GM12891 (cell line): ENCODE measurements around the gene ZSWIM9.
"Not testable (repeated sequence)": the region's sequence is repeated elsewhere in the genome, so short reads cannot be mapped to it uniquely, and the experiment has no call there.

Source experiments
- DNase-seq: peaks from one replicate; pipeline ENCODE4 v3.0.0; 2011; ENCODE audit warnings: low spot score; ENCODE audit not compliant: insufficient read length
- FAIRE-seq: peaks from 2 replicates; lab custom pipeline; 2011; peaks lifted over from hg19 to GRCh38; lab: Jason Lieb, UNC
- PAX5 ChIP-seq: IDR thresholded peaks from 2 replicates; pipeline ENCODE4 v1.6.1; 2011; ENCODE audit warnings: low read length, moderate library complexity, mild to moderate bottlenecking; ENCODE audit not compliant: insufficient read depth, severe bottlenecking
- POLR2A ChIP-seq: IDR thresholded peaks from 2 replicates; pipeline ENCODE4 v1.6.1; 2011; ENCODE audit warnings: low read depth, low read length, control low read depth
- POLR2AphosphoS5 ChIP-seq: IDR thresholded peaks from 2 replicates; pipeline ENCODE4 v1.6.1; 2011; ENCODE audit warnings: low read depth, low read length, control low read depth
- POU2F2 ChIP-seq: IDR thresholded peaks from 2 replicates; pipeline ENCODE4 v1.6.1; 2011; ENCODE audit warnings: low read depth, mild to moderate bottlenecking, control low read depth, low read length, moderate library complexity
- SPI1 ChIP-seq: IDR thresholded peaks from 2 replicates; pipeline ENCODE4 v1.6.1; 2011; ENCODE audit warnings: low read depth, low read length, control low read depth
- TAF1 ChIP-seq: IDR thresholded peaks from 2 replicates; pipeline ENCODE4 v1.6.1; 2011; ENCODE audit warnings: low read depth, low read length, control low read depth

Gene ZSWIM9

DNA sequence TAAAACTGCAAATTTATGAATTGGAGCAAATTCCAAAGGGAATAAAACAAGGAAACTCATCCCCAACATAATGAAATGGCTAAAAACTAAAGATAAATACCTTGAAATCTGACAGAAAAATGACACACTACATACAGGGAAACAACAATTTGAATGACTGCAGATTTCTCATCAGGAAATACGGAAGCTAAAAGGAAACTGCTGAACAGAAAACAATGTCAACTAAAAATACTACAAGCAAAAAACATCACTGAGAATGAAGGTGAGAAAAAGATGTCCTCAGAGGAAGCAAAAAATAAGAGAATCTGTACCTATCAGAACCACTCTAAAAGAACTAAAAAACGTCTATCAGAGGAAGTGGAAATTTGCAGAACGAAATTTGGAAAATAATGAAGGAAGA, 39.5 kb downstream of the ZSWIM9 start:
- no peak for FAIRE-seq
- TF ChIP-seq TAF1 (no peak), PAX5 (no peak), POU2F2 (no peak), POLR2A (no peak), POLR2AphosphoS5 (no peak), SPI1 (no peak)
- DNase-seq, result no peak

GRCh38 chr19:48213959-48214358, 43.5 kb downstream of the ZSWIM9 start:
- no peak for DNase-seq
- TF ChIP-seq POU2F2 (no peak), POLR2AphosphoS5 (no peak), POLR2A (no peak), SPI1 (no peak), TAF1 (no peak), PAX5 (no peak)
- FAIRE-seq, result no peak

DNA sequence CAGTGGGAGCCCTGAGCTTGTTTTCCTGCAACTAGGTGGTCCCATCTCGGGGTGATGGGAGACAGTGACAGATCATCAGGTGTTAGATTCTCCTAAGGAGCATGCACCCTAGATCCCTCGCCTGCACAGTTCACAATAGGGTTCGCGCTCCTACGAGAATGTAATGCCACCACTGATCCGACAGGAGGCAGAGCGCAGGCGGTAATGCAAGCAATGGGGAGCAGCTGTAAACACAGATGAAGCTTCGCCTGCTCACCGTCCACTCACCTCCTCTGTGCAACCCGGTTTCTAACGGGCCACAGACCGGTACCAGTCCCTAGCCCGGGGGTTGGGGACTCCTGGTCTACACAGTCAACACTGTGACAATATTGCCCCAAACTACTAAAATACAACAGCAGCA, 46.5 kb downstream of the ZSWIM9 start:
- FAIRE-seq (no peak), DNase-seq (no peak)
- no peak for TF ChIP-seq POU2F2
- TF ChIP-seq TAF1, result no peak
- TF ChIP-seq POLR2A, result no peak
- no peak for TF ChIP-seq PAX5
- TF ChIP-seq POLR2AphosphoS5, result no peak
- no peak for TF ChIP-seq SPI1

DNA sequence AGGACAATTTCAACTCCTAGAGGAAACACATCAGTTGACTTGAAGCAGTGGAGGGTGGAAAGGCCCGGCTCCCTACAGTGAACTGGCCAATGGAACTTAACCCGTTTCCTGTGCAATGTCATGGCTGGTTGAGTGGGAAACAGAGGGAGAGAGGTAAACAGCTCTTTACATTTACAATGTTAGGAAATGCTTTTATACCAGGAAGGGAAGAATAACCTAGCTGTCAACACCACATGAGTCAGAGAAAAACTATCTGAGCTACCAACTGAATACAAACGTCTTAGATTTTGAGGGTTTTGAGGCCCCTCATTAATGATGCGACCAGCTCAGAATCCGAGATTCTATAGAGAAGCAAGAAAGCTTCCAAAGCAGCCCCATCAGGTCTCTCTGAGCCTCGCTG, 48.5 kb downstream of the ZSWIM9 start:
- no peak for DNase-seq
- no peak for TF ChIP-seq PAX5
- no peak for TF ChIP-seq TAF1
- TF ChIP-seq SPI1, result no peak
- TF ChIP-seq POLR2AphosphoS5, result no peak
- no peak for TF ChIP-seq POLR2A
- no peak for TF ChIP-seq POU2F2
- FAIRE-seq, result no peak

DNA sequence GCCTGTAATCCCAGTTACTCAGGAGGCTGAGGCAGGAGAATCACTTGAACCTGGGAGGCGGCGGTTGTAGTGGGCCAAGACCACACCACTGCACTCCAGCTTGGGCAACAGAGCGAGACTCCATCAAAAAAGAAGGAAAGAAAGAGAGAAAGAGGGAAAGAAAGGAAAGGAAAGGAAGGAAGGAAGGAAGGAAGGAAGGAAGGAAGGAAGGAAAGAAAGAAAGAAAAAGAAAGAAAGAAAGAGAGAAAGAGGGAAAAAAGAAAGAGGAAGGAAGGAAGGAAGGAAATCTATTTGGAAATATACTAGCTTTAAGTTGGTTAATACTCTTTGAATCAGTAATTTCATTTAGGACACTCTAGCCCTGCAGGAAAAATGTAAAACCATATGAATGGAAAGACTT, 50.3 kb downstream of the ZSWIM9 start:
- DNase-seq, FAIRE-seq: not testable (repeated sequence)

DNA sequence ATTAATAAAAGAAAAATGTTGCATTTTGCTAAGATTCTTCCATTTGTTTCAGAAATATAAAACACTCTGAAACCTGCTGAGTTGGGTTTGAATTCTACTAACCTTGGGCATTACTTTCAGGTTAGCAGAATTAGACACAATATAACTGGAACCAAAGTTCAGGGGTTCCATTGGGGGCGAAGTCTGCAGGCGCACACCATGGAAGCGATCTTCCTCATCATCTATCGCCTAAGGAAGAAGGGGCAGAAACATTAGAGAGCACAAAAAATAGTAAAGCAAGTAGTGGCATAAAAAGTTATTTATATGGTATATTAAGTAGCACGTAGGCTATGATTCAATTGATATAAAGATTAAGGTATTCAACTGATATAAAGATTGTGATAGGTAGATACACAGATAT, 51.1 kb downstream of the ZSWIM9 start:
- no peak for FAIRE-seq
- TF ChIP-seq POU2F2 (no peak), TAF1 (no peak), POLR2A (no peak), POLR2AphosphoS5 (no peak), SPI1 (no peak), PAX5 (no peak)
- DNase-seq, result no peak

DNA sequence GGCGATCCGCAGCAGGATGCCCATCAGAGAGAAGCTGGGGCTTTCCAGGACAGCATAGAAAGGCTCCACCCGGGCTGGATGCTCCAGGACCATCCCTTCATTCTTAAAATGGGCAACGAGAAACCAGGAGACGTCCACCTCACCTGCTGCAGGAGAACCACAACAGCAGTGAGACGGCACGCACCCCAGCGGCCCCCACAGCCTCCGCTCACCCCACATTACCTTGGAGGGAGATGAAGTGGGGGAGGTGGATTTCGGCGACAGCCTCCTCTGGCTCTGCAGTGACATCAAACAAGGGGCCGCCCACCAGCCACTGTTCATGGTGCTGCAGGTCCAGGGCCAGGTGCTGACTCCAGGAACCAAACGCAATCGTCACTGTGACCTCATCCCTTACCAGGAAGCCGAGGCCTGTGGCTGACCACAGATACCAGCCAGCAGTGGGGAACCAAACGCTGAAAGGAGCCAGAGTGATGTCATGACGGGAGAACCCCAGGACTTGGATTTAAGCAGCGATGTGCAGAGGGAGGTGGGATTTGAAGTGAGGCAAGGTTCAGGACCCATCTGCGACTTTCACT, 60.2 kb downstream of the ZSWIM9 start:
- TF ChIP-seq SPI1, result no peak
- TF ChIP-seq POLR2AphosphoS5, result no peak
- TF ChIP-seq PAX5, result no peak
- TF ChIP-seq POLR2A, result no peak
- TF ChIP-seq POU2F2, result no peak
- TF ChIP-seq TAF1, result no peak
- FAIRE-seq (no peak), DNase-seq (no peak)

- no peak for FAIRE-seq
Measured at GRCh38 chr19:48237057-48237456, 66.6 kb downstream of the ZSWIM9 start.

GRCh38 chr19:48239120-48239519, 68.6 kb downstream of the ZSWIM9 start:
- TF ChIP-seq POU2F2 (no peak), TAF1 (no peak), SPI1 (no peak), POLR2AphosphoS5 (no peak), POLR2A (no peak), PAX5 (no peak)
- DNase-seq, result no peak
- no peak for FAIRE-seq

More at GRCh38 chr19:48237057-48237456, 66.6 kb downstream of the ZSWIM9 start:
- DNase-seq, result no peak
- no peak for TF ChIP-seq PAX5
- no peak for TF ChIP-seq POLR2AphosphoS5
- no peak for TF ChIP-seq TAF1
- no peak for TF ChIP-seq SPI1
- TF ChIP-seq POU2F2, result no peak
- no peak for TF ChIP-seq POLR2A

- no peak for TF ChIP-seq PAX5
- TF ChIP-seq POLR2A, result no peak
- TF ChIP-seq POU2F2, result no peak
- TF ChIP-seq POLR2AphosphoS5, result no peak
- TF ChIP-seq SPI1, result no peak
- no peak for TF ChIP-seq TAF1
- no peak for FAIRE-seq
- no peak for DNase-seq
Measured at GRCh38 chr19:48239582-48240141, 69.2 kb downstream of the ZSWIM9 start.

- not testable (repeated sequence) for DNase-seq, FAIRE-seq
Measured at GRCh38 chr19:48241771-48242170, 71.3 kb downstream of the ZSWIM9 start.
